ENCODE measurements around the gene TVP23A. TPM values are rescaled to one million over a fixed set of nuclear protein-coding genes. Genes with fewer than 3 reads are reported as not detected.
"Not testable (repeated sequence)": the region's sequence is repeated elsewhere in the genome, so short reads cannot be mapped to it uniquely, and the experiment has no call there.

The TVP23A gene
- total RNA-seq, 1 donor from 2014 or later = 0.22 TPM

DNA sequence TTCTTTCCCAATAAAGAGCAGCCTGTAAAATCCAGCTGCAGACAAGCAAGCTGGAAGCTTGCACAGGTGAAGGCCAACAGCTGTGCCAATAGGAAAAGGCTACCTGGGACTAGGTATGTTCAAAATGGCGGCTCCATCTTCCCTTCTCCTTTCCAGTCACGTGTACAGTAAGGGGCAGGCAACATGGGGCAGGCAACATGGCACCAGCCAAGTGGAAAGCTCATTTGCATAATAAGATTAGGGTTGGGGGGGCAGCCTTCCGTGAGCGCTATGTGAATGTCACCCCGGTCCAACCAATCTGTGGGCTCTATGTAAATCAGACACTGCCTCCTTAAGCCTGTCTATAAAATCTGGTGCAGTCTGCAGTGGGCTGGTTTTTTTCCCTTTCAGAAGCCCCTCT lies 31.3 kb downstream of the TVP23A start:
- intact Hi-C loops (cut with micrococcal nuclease) = no loop called here
- no peak for TF ChIP-seq CTCF (IDR thresholded peaks at IDR 0.05; ENCODE audit: borderline replicate concordance)
- DNase-seq = no peak
- Histone ChIP-seq H3K36me3 (no peaks in the 10 kb centered on the region), H3K9me3 (replicated peaks) (no peaks in the 10 kb centered on the region), H3K27me3 (ENCODE audit: low read depth) (no peaks in the 10 kb centered on the region), H3K4me1 (peaks cover under 1% of the 10 kb centered on the region), H3K4me3 (no peak overlapping the region), H3K27ac (replicated peaks) (no peak overlapping the region)

GRCh38 chr16:10782628-10783027 lies 36.0 kb downstream of the TVP23A start:
- intact Hi-C loops (cut with micrococcal nuclease) = no loop called here
- H3K4me3 ChIP-seq = no peak overlapping the region
- H3K27me3 ChIP-seq (ENCODE audit: low read depth) = no peaks in the 10 kb centered on the region
- DNase-seq = no peak
- no peak for TF ChIP-seq CTCF (IDR thresholded peaks at IDR 0.05; ENCODE audit: borderline replicate concordance)
- H3K36me3 ChIP-seq = no peaks in the 10 kb centered on the region
- H3K4me1 ChIP-seq = no peaks in the 10 kb centered on the region
- H3K9me3 ChIP-seq (replicated peaks) = no peaks in the 10 kb centered on the region
- H3K27ac ChIP-seq (replicated peaks) = no peak overlapping the region

DNA sequence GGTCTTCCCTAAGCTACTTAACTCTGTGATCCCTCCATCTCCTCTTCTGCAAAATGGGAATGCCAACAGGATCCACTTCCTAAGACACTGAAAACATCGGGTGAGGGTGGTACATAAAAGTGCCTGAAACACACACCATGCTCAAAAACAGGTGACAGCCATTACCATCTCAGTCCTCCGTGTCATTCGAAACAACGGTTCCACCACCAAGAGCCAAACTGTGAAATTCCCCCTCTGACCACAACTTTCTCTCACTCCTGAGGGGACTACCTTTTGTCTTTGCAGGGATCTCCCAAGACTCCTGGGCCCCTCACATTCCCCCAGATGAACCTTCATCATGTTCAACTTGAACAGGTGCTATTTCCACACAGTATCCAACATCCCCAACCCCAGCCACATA lies 38.0 kb downstream of the TVP23A start:
- Histone ChIP-seq H3K36me3 (no peaks in the 10 kb centered on the region), H3K27ac (replicated peaks) (no peak overlapping the region), H3K4me1 (no peaks in the 10 kb centered on the region), H3K9me3 (replicated peaks) (no peaks in the 10 kb centered on the region), H3K4me3 (no peak overlapping the region), H3K27me3 (ENCODE audit: low read depth) (no peaks in the 10 kb centered on the region)
- DNase-seq = no peak
- intact Hi-C loops (cut with micrococcal nuclease) = no loop called here
- TF ChIP-seq CTCF (IDR thresholded peaks at IDR 0.05; ENCODE audit: borderline replicate concordance) = no peak

DNA sequence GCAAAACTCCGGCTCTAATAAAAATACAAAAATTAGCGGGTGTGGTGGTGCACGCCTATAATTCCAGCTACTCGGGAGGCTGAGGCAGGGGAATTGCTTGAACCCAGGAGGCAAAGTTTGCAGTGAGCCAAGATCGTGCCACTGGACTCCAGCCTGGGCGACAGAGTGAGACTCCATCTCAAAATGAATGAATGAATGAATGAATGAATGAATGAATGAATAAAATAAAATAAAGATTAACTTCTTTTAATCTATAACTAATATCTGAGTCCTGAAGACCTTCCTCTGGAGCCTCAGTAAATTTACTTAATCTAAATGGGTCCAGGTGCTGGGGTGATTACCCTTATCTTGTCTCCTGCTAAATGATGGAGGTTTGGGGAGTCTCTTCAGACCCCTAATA lies 38.7 kb downstream of the TVP23A start:
- H3K4me1 ChIP-seq; H3K36me3 ChIP-seq; H3K27me3 ChIP-seq (ENCODE audit: low read depth); intact Hi-C loops (cut with micrococcal nuclease); H3K4me3 ChIP-seq; H3K27ac ChIP-seq (replicated peaks); H3K9me3 ChIP-seq (replicated peaks); DNase-seq: not testable (repeated sequence)

DNA sequence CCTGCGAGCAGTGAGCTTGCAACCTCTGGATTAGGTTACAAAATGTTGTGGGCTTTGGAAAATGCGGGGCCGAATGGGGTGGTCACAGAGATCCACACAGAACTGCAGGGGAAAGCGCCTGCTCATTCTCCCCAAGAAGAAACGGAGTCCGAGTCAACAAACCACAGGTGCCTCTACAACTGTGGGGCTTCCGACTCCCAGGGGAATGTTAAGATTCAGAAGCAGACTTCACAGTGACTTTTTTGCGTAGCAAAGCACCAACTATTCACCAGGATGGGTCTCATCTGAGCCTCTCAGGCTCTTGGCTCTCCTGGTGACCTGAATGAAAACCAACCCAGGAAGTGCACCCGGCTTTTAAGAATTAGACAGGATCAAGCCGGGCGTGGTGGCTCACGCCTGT lies 41.2 kb downstream of the TVP23A start:
- Histone ChIP-seq H3K27ac (replicated peaks) (no peak overlapping the region), H3K9me3 (replicated peaks) (no peaks in the 10 kb centered on the region), H3K36me3 (no peaks in the 10 kb centered on the region), H3K4me1 (no peaks in the 10 kb centered on the region), H3K4me3 (no peak overlapping the region), H3K27me3 (ENCODE audit: low read depth) (no peaks in the 10 kb centered on the region)
- DNase-seq = no peak
- intact Hi-C loops (cut with micrococcal nuclease) = no loop called here
- TF ChIP-seq CTCF (IDR thresholded peaks at IDR 0.05; ENCODE audit: borderline replicate concordance) = no peak

GRCh38 chr16:10776923-10777322 lies 41.7 kb downstream of the TVP23A start:
- H3K4me1 ChIP-seq; DNase-seq; H3K36me3 ChIP-seq; H3K27me3 ChIP-seq (ENCODE audit: low read depth); intact Hi-C loops (cut with micrococcal nuclease); H3K4me3 ChIP-seq; H3K9me3 ChIP-seq (replicated peaks); H3K27ac ChIP-seq (replicated peaks): not testable (repeated sequence)

GRCh38 chr16:10776280-10776679 lies 42.3 kb downstream of the TVP23A start:
- Histone ChIP-seq H3K4me3 (no peak overlapping the region), H3K27ac (replicated peaks) (no peak overlapping the region), H3K27me3 (ENCODE audit: low read depth) (no peaks in the 10 kb centered on the region), H3K4me1 (no peaks in the 10 kb centered on the region), H3K9me3 (replicated peaks) (no peaks in the 10 kb centered on the region), H3K36me3 (no peaks in the 10 kb centered on the region)
- DNase-seq = no peak
- intact Hi-C loops (cut with micrococcal nuclease) = no loop called here
- no peak for TF ChIP-seq CTCF (IDR thresholded peaks at IDR 0.05; ENCODE audit: borderline replicate concordance)
